Activated B cell treated with CpG ODN at 0.5 μM for 24 hours (primary cell): ENCODE results near the gene AS3MT. TPM values are rescaled to one million over a fixed set of nuclear protein-coding genes. Genes with fewer than 3 reads are reported as not detected.

Source experiments
- ATAC-seq: fragments of 200-7000 bp; cut with Tn5 transposase; one replicate; pipeline ENCODE4 v1.10.0; 2021; ENCODE audit warnings: low read depth, mild to moderate bottlenecking, moderate library complexity
- CTCF ChIA-PET: fragments of 350-600 bp; sonication (Branson Sonifier 250); formaldehyde crosslinking; loops from one replicate; lab custom pipeline; 2021; ENCODE audit warnings: antibody characterized with exemption; lab: Charles Lee
- POLR2A ChIA-PET: fragments of 350-600 bp; sonication (Branson Sonifier 250); formaldehyde crosslinking; loops from one replicate; lab custom pipeline; 2021; ENCODE audit warnings: antibody characterized with exemption; lab: Charles Lee
- DNase-seq: peaks from one replicate; pipeline ENCODE4 v3.0.0; 2022
- H3K27ac Mint-ChIP-seq: one replicate; pipeline ENCODE4 v1.8.0; 2020; ENCODE audit warnings: mixed read lengths
- H3K27me3 Mint-ChIP-seq: one replicate; pipeline ENCODE4 v1.8.0; 2021; ENCODE audit warnings: mixed read lengths
- H3K36me3 Mint-ChIP-seq: one replicate; pipeline ENCODE4 v1.8.0; 2021; ENCODE audit warnings: low read depth, mixed read lengths
- H3K4me1 Mint-ChIP-seq: one replicate; pipeline ENCODE4 v1.8.0; 2021; ENCODE audit warnings: mixed read lengths
- H3K4me3 Mint-ChIP-seq: one replicate; pipeline ENCODE4 v1.8.0; 2020; ENCODE audit warnings: mild to moderate bottlenecking, mixed read lengths
- H3K9me3 Mint-ChIP-seq: one replicate; pipeline ENCODE4 v1.8.0; 2020; ENCODE audit warnings: mixed read lengths
- CTCF ChIP-seq: fragments of 200-600 bp; IDR thresholded peaks from one replicate; pipeline ENCODE4 v1.8.0; 2022; ENCODE audit warnings: antibody characterized with exemption, mild to moderate bottlenecking
- intact Hi-C: fragments of 100-400 bp; cut with micrococcal nuclease; formaldehyde crosslinking; loops from one replicate; pipeline ENCODE4 v1.15.1; 2024
- total RNA-seq: library from RNA; stranded (reverse); gene quantifications from 2 replicates; pipeline ENCODE4 v1.2.3, GENCODE V29; 2022

Gene AS3MT
- total RNA-seq, 1 donor from 2014 or later = 0.31 TPM

DNA sequence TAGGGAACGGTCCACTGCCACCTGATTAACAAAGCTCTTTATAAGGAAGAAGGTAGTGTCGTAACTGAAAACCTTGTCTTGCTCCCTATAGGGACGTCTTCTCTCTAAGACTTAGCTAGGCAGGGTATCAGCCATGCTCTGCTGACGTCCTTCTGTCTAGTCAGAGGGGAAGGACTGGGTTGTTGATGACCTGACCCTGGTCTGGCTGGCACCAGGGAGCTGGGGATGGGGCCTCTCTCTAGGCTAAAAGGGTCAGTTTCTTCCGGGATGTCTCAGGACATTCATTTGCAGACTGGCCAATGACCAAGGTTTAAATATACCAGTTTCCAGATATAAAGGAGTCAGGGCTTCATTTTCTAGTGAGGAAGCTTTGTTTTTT is 41.7 kb upstream of the AS3MT start:
- DNase-seq (no peak), ATAC-seq (no peak)
- Mint-ChIP-seq H3K27me3 (peaks cover 3% of the 10 kb centered on the region), H3K27ac (no peak overlapping the region), H3K9me3 (no peaks in the 10 kb centered on the region), H3K36me3 (no peaks in the 10 kb centered on the region), H3K4me1 (no peaks in the 10 kb centered on the region), H3K4me3 (no peak overlapping the region)
- TF ChIP-seq CTCF = no peak
- intact Hi-C loops = no loop called here
- ChIA-PET POLR2A (no interaction called here), CTCF (interaction anchor here (0.6 kb wide), 1 partner anchor 412 kb away, joined by 3 read pairs; no protein-coding TSS in a partner anchor)

GRCh38 chr10:102831322-102832071 is 37.8 kb upstream of the AS3MT start:
- DNase-seq (no peak), ATAC-seq (no peak)
- ChIA-PET CTCF (no interaction called here), POLR2A (no interaction called here)
- intact Hi-C loops = no loop called here
- Mint-ChIP-seq H3K4me1 (peaks cover 2% of the 10 kb centered on the region), H3K27ac (no peak overlapping the region), H3K36me3 (no peaks in the 10 kb centered on the region), H3K4me3 (no peak overlapping the region), H3K9me3 (no peaks in the 10 kb centered on the region), H3K27me3 (peaks cover 5% of the 10 kb centered on the region)
- no peak for TF ChIP-seq CTCF

DNA sequence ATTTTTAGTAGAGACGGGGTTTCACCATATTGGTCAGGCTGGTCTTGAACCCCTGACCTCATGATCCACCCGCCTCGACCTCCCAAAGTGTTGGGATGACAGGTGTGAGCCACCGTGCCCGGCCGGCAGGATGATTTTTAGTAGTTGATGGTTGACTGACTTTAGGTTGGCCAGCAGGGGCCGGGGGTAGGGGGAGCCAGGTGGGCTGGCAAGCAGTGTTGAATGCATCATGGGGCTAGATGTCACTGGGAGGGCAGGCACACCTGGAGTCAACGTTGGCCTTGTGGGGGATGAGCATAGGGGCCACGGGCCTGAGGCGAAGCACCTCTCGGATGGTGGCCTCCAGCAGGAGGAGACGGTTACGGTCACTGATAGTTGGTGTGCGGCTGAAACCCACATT is 37.0 kb upstream of the AS3MT start:
- CTCF ChIA-PET = no interaction called here
- intact Hi-C loops = no loop called here
- no peak for ATAC-seq
- Mint-ChIP-seq H3K4me3 (no peak overlapping the region), H3K4me1 (peaks cover 2% of the 10 kb centered on the region), H3K9me3 (no peaks in the 10 kb centered on the region), H3K27me3 (peaks cover 5% of the 10 kb centered on the region), H3K27ac (no peak overlapping the region), H3K36me3 (no peaks in the 10 kb centered on the region)
- POLR2A ChIA-PET = no interaction called here
- no peak for TF ChIP-seq CTCF
- no peak for DNase-seq

DNA sequence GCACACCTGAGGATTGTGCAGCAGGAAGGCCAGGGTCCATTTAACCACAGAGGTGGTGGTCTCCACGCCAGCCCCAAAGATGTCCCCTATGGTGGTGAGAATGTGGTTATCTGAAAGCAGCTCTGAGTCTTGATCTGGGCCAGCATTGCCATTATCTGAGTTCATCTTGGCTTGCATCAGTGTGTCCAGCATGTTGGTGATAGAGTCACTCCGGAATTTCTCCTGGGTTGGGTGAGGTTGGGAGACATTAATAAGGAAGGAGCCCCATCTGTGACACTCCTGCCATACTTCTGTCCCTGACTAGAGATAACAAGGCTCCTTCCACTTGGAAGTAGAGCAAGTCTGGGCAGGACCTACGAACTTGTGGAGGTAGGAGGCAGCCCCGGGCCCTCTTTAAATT is 36.3 kb upstream of the AS3MT start:
- Mint-ChIP-seq H3K9me3 (peaks cover 4% of the 10 kb centered on the region), H3K4me1 (peaks cover 2% of the 10 kb centered on the region), H3K27ac (no peak overlapping the region), H3K36me3 (no peaks in the 10 kb centered on the region), H3K4me3 (no peak overlapping the region), H3K27me3 (peaks cover 5% of the 10 kb centered on the region)
- intact Hi-C loops = no loop called here
- CTCF ChIA-PET = interaction anchor here (4.5 to 4.6 kb wide), 2 partner anchors 69 to 411 kb away, joined by 21 to 30 read pairs; no protein-coding TSS in a partner anchor
- DNase-seq (no peak), ATAC-seq (no peak)
- POLR2A ChIA-PET = no interaction called here
- no peak for TF ChIP-seq CTCF

DNA sequence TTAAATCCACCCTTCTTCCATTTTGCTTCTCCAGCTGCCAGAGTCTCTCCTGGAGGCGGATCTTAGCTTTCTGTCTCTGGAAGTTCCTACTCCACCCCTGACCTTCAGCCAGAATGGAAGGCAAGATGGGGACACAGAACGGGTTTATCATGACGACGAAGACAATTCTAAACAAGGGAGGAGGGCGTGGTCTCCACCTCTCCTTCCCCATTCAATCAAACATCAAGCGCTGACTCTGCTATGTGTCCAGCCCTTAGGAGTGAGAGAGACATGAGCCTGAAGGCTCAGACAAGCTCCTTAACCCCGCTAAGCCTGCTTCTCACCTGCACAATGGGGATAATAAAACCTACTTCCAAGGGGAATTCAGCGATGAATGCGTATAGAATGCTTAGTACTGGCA is 35.1 kb upstream of the AS3MT start:
- H3K27me3 Mint-ChIP-seq = peaks cover 4% of the 10 kb centered on the region
- no peak for TF ChIP-seq CTCF
- H3K36me3 Mint-ChIP-seq = no peaks in the 10 kb centered on the region
- CTCF ChIA-PET = interaction anchor here (4.5 to 4.6 kb wide), 2 partner anchors 67 to 410 kb away, joined by 21 to 30 read pairs; no protein-coding TSS in a partner anchor
- intact Hi-C loops = no loop called here
- no peak overlapping the region for H3K27ac Mint-ChIP-seq
- ATAC-seq (no peak), DNase-seq (no peak)
- H3K4me1 Mint-ChIP-seq = peaks cover 2% of the 10 kb centered on the region
- H3K4me3 Mint-ChIP-seq = no peak overlapping the region
- peaks cover 11% of the 10 kb centered on the region for H3K9me3 Mint-ChIP-seq
- POLR2A ChIA-PET = no interaction called here
